ENCODE measurements around the gene PRAMEF33.
"Not testable (repeated sequence)": the region's sequence is repeated elsewhere in the genome, so short reads cannot be mapped to it uniquely, and the experiment has no call there.

Gene PRAMEF33

GRCh38 chr1:13303239-13303638, at the start of gene PRAMEF33:
TSS of gene PRAMEF33 (plus strand) at chr1:13303539. CDS start at chr1:13305955, 2,416 bp downstream.
- not testable (repeated sequence) for DNase-seq

GRCh38 chr1:13253898-13254297, 49.4 kb upstream of the PRAMEF33 start, which contains the start of gene PRAMEF5:
TSS of gene PRAMEF5 (plus strand) at chr1:13254198. CDS start at chr1:13259269, 5,071 bp downstream.
- DNase-seq = not testable (repeated sequence)

- DNase-seq = not testable (repeated sequence)
Measured at GRCh38 chr1:13265124-13265523, 38.2 kb upstream of the PRAMEF33 start.

- not testable (repeated sequence) for DNase-seq
Measured at GRCh38 chr1:13277016-13277415, 26.3 kb upstream of the PRAMEF33 start.

GRCh38 chr1:13279617-13280016, 23.7 kb upstream of the PRAMEF33 start:
- DNase-seq = not testable (repeated sequence)

- DNase-seq = not testable (repeated sequence)
Measured at GRCh38 chr1:13285037-13285436, 18.3 kb upstream of the PRAMEF33 start, which contains the start of gene PRAMEF8. TSS of gene PRAMEF8 (minus strand) at chr1:13285137. CDS start at chr1:13284091, 1,046 bp downstream.

GRCh38 chr1:13289030-13289429, 14.3 kb upstream of the PRAMEF33 start:
- not testable (repeated sequence) for DNase-seq

GRCh38 chr1:13297216-13297931, 6.0 kb upstream of the PRAMEF33 start:
- DNase-seq = not testable (repeated sequence)

- not testable (repeated sequence) for DNase-seq
Measured at GRCh38 chr1:13298699-13299098, 4.6 kb upstream of the PRAMEF33 start.

- not testable (repeated sequence) for DNase-seq
Measured at GRCh38 chr1:13302197-13302596, 1.1 kb upstream of the PRAMEF33 start.

- DNase-seq = not testable (repeated sequence)
Measured at GRCh38 chr1:13315281-13315680, 11.9 kb downstream of the PRAMEF33 start, which contains the start of gene PRAMEF15. TSS of gene PRAMEF15 (plus strand) at chr1:13315581. CDS start at chr1:13318408, 2,827 bp downstream.

GRCh38 chr1:13342496-13342895, 39.2 kb downstream of the PRAMEF33 start:
- not testable (repeated sequence) for DNase-seq

GRCh38 chr1:13347034-13347433, 43.7 kb downstream of the PRAMEF33 start, which contains the start of gene PRAMEF14:
TSS of gene PRAMEF14 (minus strand) at chr1:13347134. CDS start at chr1:13345314, 1,820 bp downstream.
- not testable (repeated sequence) for DNase-seq

- not testable (repeated sequence) for DNase-seq
Measured at GRCh38 chr1:13353476-13353875, 50.1 kb downstream of the PRAMEF33 start.

GRCh38 chr1:13354475-13354874, 51.1 kb downstream of the PRAMEF33 start:
- not testable (repeated sequence) for DNase-seq

GRCh38 chr1:13356774-13357173, 53.4 kb downstream of the PRAMEF33 start:
- DNase-seq = not testable (repeated sequence)

All from activated CD8-positive, alpha-beta memory T cell treated with anti-CD3 and anti-CD28 coated beads, Interleukin-2, amount 50 U/mL, for 48 hours (primary cell).